NCI-H2081 treated with DMSO at 0.1 percent for 48 hours (cell line): ENCODE measurements around the gene CCDC24.

Source experiments
- DNase-seq: peaks from one replicate; lab custom pipeline; 2025; lab: John Stamatoyannopoulos, UW

The CCDC24 gene

GRCh38 chr1:43980255-43981134, 10.9 kb upstream of the CCDC24 start:
- DNase-seq, result no peak

GRCh38 chr1:43981135-43981491, 10.3 kb upstream of the CCDC24 start:
- no peak for DNase-seq

- DNase-seq, result no peak
These were observed 9.8 kb upstream of the CCDC24 start for GRCh38 chr1:43981636-43982035.

GRCh38 chr1:43982241-43982640, 9.2 kb upstream of the CCDC24 start:
- no peak for DNase-seq

- DNase-seq, result no peak
These were observed 8.6 kb upstream of the CCDC24 start for GRCh38 chr1:43982808-43983207.

GRCh38 chr1:43983253-43983899, 8.0 kb upstream of the CCDC24 start:
- DNase-seq, result no peak

GRCh38 chr1:43984855-43985254, 6.5 kb upstream of the CCDC24 start:
- DNase-seq, result no peak

- DNase-seq, result no peak
These were observed 5.3 kb upstream of the CCDC24 start for GRCh38 chr1:43985984-43986595.

- DNase-seq, result no peak
These were observed 4.7 kb upstream of the CCDC24 start for GRCh38 chr1:43986712-43987111.

GRCh38 chr1:43987159-43987902, 4.1 kb upstream of the CCDC24 start:
- no peak for DNase-seq

GRCh38 chr1:43990271-43991199, 864 bp upstream of the CCDC24 start:
- no peak for DNase-seq

GRCh38 chr1:43991200-43991475, 261 bp upstream of the CCDC24 start:
- DNase-seq, result no peak

GRCh38 chr1:43992232-43992995, 1.0 kb downstream of the CCDC24 start:
- DNase-seq, result no peak

- no peak for DNase-seq
These were observed 2.0 kb downstream of the CCDC24 start for GRCh38 chr1:43993206-43993914.

- DNase-seq, result no peak
These were observed 2.7 kb downstream of the CCDC24 start for GRCh38 chr1:43994071-43994470.

- no peak for DNase-seq
These were observed 3.7 kb downstream of the CCDC24 start for GRCh38 chr1:43994794-43995790.

GRCh38 chr1:43995984-43996732, 4.8 kb downstream of the CCDC24 start:
- DNase-seq, result no peak

GRCh38 chr1:43996733-43997115, 5.3 kb downstream of the CCDC24 start:
- DNase-seq, result no peak
